Osteoblast (primary cell): ENCODE data around the gene FZD7. TPM values are rescaled to one million over a fixed set of nuclear protein-coding genes. Genes with fewer than 3 reads are reported as not detected.

Experiments
- DNase-seq: peaks from one replicate; pipeline ENCODE4 v3.0.0; 2011; ENCODE audit warnings: low spot score, mixed read lengths; ENCODE audit not compliant: insufficient read length; ENCODE audit errors: missing footprints
- H2AFZ ChIP-seq: 2 replicates; pipeline ENCODE4 v1.6.0; 2011; ENCODE audit warnings: mild to moderate bottlenecking, low read length
- H3K27ac ChIP-seq: 2 replicates; pipeline ENCODE4 v1.5.1; 2011; ENCODE audit warnings: mild to moderate bottlenecking, low read depth, low read length, moderate library complexity
- H3K27me3 ChIP-seq: 2 replicates; pipeline ENCODE4 v1.6.0; 2012; ENCODE audit warnings: mild to moderate bottlenecking, control low read depth, inconsistent platforms, low read length, moderate library complexity; ENCODE audit not compliant: insufficient read depth
- H3K36me3 ChIP-seq: 2 replicates; pipeline ENCODE4 v1.5.1; 2011; ENCODE audit warnings: mild to moderate bottlenecking, low read length, control low read depth, moderate library complexity; ENCODE audit not compliant: insufficient read depth
- H3K4me1 ChIP-seq: 2 replicates; pipeline ENCODE4 v1.5.1; 2011; ENCODE audit warnings: mild to moderate bottlenecking, low read length, control low read depth, moderate library complexity; ENCODE audit not compliant: insufficient read depth
- H3K4me2 ChIP-seq: 2 replicates; pipeline ENCODE4 v1.6.0; 2011; ENCODE audit warnings: mild to moderate bottlenecking, low read length; ENCODE audit not compliant: insufficient read depth
- H3K4me3 ChIP-seq: fragments of 200-600 bp; sonication (generic); 3 replicates; pipeline ENCODE4 v1.5.1; 2012; ENCODE audit warnings: mild to moderate bottlenecking, low read length, inconsistent platforms; ENCODE audit not compliant: insufficient read depth
- H3K79me2 ChIP-seq: 2 replicates; pipeline ENCODE4 v1.6.0; 2012; ENCODE audit warnings: mild to moderate bottlenecking, low read length, control low read depth, inconsistent platforms; ENCODE audit not compliant: insufficient read depth
- H3K9me3 ChIP-seq: 2 replicates; pipeline ENCODE4 v1.5.1; 2011; ENCODE audit warnings: low read depth, low read length, control low read depth
- H4K20me1 ChIP-seq: 2 replicates; pipeline ENCODE4 v1.6.0; 2012; ENCODE audit warnings: mild to moderate bottlenecking, low read length, control low read depth; ENCODE audit not compliant: insufficient read depth
- CTCF ChIP-seq: IDR thresholded peaks from 2 replicates; pipeline ENCODE4 v1.5.1; 2011; ENCODE audit warnings: mild to moderate bottlenecking, low read depth, low read length, moderate library complexity; ENCODE audit errors: extremely low read depth
- total RNA-seq: library from RNA; depleted of rRNA; stranded (reverse); fragments of >200 nt; gene quantifications from 2 replicates; pipeline ENCODE4 v1.2.3, GENCODE V29; 2012

The FZD7 gene
- total RNA-seq, 1 donor = 73.8 TPM

DNA sequence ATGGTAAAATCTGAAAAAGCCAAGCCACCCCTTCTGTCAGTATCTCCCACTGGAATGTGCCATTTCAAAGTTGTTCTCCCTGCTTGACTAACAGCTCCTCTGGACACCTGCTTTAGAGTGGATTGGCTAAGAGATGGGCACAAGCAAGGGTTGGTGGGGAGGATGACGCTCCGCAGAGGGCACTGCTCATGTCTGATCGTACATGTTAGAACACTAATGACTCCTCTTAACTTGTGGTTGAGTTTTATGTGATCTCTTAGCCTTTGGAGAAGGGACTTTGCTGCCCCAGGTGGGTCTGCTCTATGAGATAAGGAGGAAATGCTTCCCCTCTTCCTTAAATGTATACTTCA is 31.2 kb downstream of the FZD7 start:
- Histone ChIP-seq H3K4me1 (peaks cover 21% of the 10 kb centered on the region), H3K27me3 (no peaks in the 10 kb centered on the region), H3K4me2 (peak overlapping the region; percentile 91), H3K79me2 (no peaks in the 10 kb centered on the region), H2AFZ (no peak overlapping the region), H3K4me3 (peak overlapping the region; percentile 46), H4K20me1 (no peaks in the 10 kb centered on the region), H3K27ac (peak overlapping the region; percentile 94), H3K9me3 (no peaks in the 10 kb centered on the region), H3K36me3 (no peaks in the 10 kb centered on the region)
- DNase-seq = no peak
- no peak for TF ChIP-seq CTCF

DNA sequence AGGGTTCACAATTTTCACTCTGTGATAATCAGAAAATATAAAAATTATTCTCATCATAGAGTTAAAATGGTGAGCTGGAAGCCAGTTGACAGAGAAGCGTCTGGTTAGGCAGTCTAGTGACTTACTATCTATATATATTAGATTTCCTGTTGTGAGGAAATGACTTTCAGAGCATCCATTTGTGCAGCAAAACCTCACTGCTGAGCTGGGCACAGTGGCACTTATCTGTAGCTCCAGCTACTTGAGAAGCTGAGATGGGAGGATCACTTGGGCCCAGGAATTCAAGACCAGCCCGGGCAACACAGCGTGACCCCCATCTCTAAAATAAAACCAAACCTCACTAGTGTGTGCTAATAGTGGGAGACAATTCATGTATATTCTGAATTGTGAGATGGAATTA is 32.2 kb downstream of the FZD7 start:
- no peak for DNase-seq
- TF ChIP-seq CTCF = no peak
- Histone ChIP-seq H3K36me3 (no peaks in the 10 kb centered on the region), H4K20me1 (no peaks in the 10 kb centered on the region), H3K27me3 (no peaks in the 10 kb centered on the region), H3K4me3 (no peak overlapping the region), H3K27ac (no peak overlapping the region), H3K79me2 (no peaks in the 10 kb centered on the region), H3K9me3 (no peaks in the 10 kb centered on the region), H3K4me2 (no peak overlapping the region), H3K4me1 (peaks cover 21% of the 10 kb centered on the region), H2AFZ (no peak overlapping the region)

DNA sequence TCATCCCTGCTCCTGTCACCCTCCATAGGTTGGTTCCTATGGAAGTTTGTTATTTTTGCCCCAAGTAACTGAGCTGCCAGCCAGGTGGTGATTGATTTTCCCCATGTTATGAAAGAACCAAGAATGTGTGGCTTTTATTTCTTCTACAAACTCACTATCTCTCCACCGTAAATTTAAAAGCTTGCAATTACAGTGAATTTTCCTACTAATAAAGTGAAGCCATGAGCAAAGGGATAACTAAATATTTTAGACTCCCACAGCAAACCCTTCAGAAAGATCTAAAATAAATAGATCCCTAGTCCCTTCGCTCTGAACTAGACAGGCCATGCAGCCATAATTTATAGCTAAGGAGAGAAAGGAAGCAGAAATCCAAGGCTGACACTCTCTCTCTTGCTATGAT is 33.2 kb downstream of the FZD7 start:
- Histone ChIP-seq H4K20me1 (no peaks in the 10 kb centered on the region), H3K9me3 (no peaks in the 10 kb centered on the region), H3K4me3 (no peak overlapping the region), H3K27me3 (no peaks in the 10 kb centered on the region), H3K36me3 (no peaks in the 10 kb centered on the region), H3K79me2 (no peaks in the 10 kb centered on the region), H3K27ac (no peak overlapping the region), H3K4me1 (peaks cover 21% of the 10 kb centered on the region), H2AFZ (no peak overlapping the region), H3K4me2 (no peak overlapping the region)
- no peak for DNase-seq
- TF ChIP-seq CTCF = no peak

- no peaks in the 10 kb centered on the region for H3K36me3 ChIP-seq
- H3K4me2 ChIP-seq = no peak overlapping the region
- H3K27ac ChIP-seq = no peak overlapping the region
- no peaks in the 10 kb centered on the region for H3K9me3 ChIP-seq
- peaks cover 21% of the 10 kb centered on the region for H3K4me1 ChIP-seq
- TF ChIP-seq CTCF = no peak
- H4K20me1 ChIP-seq = no peaks in the 10 kb centered on the region
- no peak for DNase-seq
- H3K79me2 ChIP-seq = no peaks in the 10 kb centered on the region
- no peaks in the 10 kb centered on the region for H3K27me3 ChIP-seq
- no peak overlapping the region for H3K4me3 ChIP-seq
- H2AFZ ChIP-seq = no peak overlapping the region
Observed at GRCh38 chr2:202067589-202067988, 33.9 kb downstream of the FZD7 start.
